ENCODE measurements around the gene H19.

Gene H19

GRCh38 chr11:1949922-1950321 lies 47.7 kb downstream of the H19 start:
- no peak for TF ChIP-seq CTCF (IDR thresholded peaks at IDR 0.05; ENCODE audit: insufficient read depth, low read depth, low read length, missing control alignments)
- no peak overlapping the region for H3K4me3 ChIP-seq (ENCODE audit: low read length)
- no peak for DNase-seq (ENCODE audit: low read depth)

- H3K4me3 ChIP-seq (ENCODE audit: low read length), result no peak overlapping the region
- TF ChIP-seq CTCF (IDR thresholded peaks at IDR 0.05; ENCODE audit: insufficient read depth, low read depth, low read length, missing control alignments), result no peak
- no peak for DNase-seq (ENCODE audit: low read depth)
Observed at GRCh38 chr11:1949302-1949701, 48.3 kb downstream of the H19 start.

GRCh38 chr11:1948389-1948788 lies 49.3 kb downstream of the H19 start:
- H3K4me3 ChIP-seq (ENCODE audit: low read length), result no peak overlapping the region
- no peak for TF ChIP-seq CTCF (IDR thresholded peaks at IDR 0.05; ENCODE audit: insufficient read depth, low read depth, low read length, missing control alignments)
- DNase-seq (ENCODE audit: low read depth), result no peak

- H3K4me3 ChIP-seq (ENCODE audit: low read length), result no peak overlapping the region
- no peak for TF ChIP-seq CTCF (IDR thresholded peaks at IDR 0.05; ENCODE audit: insufficient read depth, low read depth, low read length, missing control alignments)
- DNase-seq (ENCODE audit: low read depth), result no peak
Observed at GRCh38 chr11:1947592-1948237, 49.9 kb downstream of the H19 start.

- no peak for DNase-seq (ENCODE audit: low read depth)
- no peak for TF ChIP-seq CTCF (IDR thresholded peaks at IDR 0.05; ENCODE audit: insufficient read depth, low read depth, low read length, missing control alignments)
- H3K4me3 ChIP-seq (ENCODE audit: low read length), result no peak within 1 kb of the TSS
Observed at GRCh38 chr11:1946812-1947484, 50.7 kb downstream of the H19 start, which contains the start of gene MRPL23. TSS of gene MRPL23 (plus strand) at chr11:1947332. CDS start at chr11:1947363, 31 bp downstream.
